GM12878 (cell line): Measurements from ENCODE around the gene CD93. TPM values are rescaled to one million over a fixed set of nuclear protein-coding genes. Genes with fewer than 3 reads are reported as not detected.

Experiments used
- ATAC-seq: fragments of 200-7000 bp; cut with Tn5 transposase; 3 replicates; pipeline ENCODE4 v1.9.1; 2020; ENCODE audit warnings: mild to moderate bottlenecking, moderate library complexity
- BruUV-seq: library from RNA; stranded (reverse); fragments of 400-500 nt; replicated peaks from 2 replicates; lab custom pipeline; 2021; lab: Mats Ljungman, UMichigan
- CTCF ChIA-PET: fragments of 300-600 bp; sonication (Branson Sonifier 250); formaldehyde crosslinking; extraction: SDS; loops from one replicate; lab custom pipeline; 2021; ENCODE audit warnings: inconsistent platforms; lab: Yijun Ruan, JAX
- POLR2A ChIA-PET: fragments of 350-600 bp; formaldehyde crosslinking; extraction: SDS; loops from one replicate; lab custom pipeline; 2021; ENCODE audit warnings: inconsistent platforms; lab: Charles Lee
- RAD21 ChIA-PET: fragments of 300-600 bp; sonication (Branson Sonifier 250); formaldehyde crosslinking; loops from one replicate; lab custom pipeline; 2023; ENCODE audit warnings: antibody characterized with exemption; ENCODE audit not compliant: unreplicated experiment; lab: Charles Lee
- SMC1A ChIA-PET: fragments of 300-600 bp; sonication (Branson Sonifier 250); formaldehyde crosslinking; loops from one replicate; lab custom pipeline; 2023; ENCODE audit not compliant: unreplicated experiment, uncharacterized antibody; lab: Charles Lee
- DNase-seq: peaks from one replicate; pipeline ENCODE4 v3.0.0-alpha.2; 2011; ENCODE audit warnings: low read depth, low spot score
- FAIRE-seq: peaks from 3 replicates; lab custom pipeline; 2011; peaks lifted over from hg19 to GRCh38; lab: Jason Lieb, UNC
- H2AFZ ChIP-seq: 2 replicates; pipeline ENCODE4 v1.6.0; 2011; ENCODE audit warnings: low read depth, low read length, control low read depth; ENCODE audit not compliant: control insufficient read depth
- H3K27ac ChIP-seq: 2 replicates; pipeline ENCODE4 v1.5.1; 2011; ENCODE audit warnings: control low read depth; ENCODE audit not compliant: control insufficient read depth, insufficient read depth
- H3K27me3 ChIP-seq, 2 experiments: replicated peaks in 1 of 2; 2 replicates each; pipeline versions ENCODE4 v1.6.0 to v1.6.1; 2011; ENCODE audit warnings: low read length in 1 of 2; ENCODE audit not compliant: control insufficient read depth in 2 of 2, insufficient read depth in 2 of 2
- H3K36me3 ChIP-seq, 2 experiments: 2 replicates each; pipeline ENCODE4 v1.5.1; 2011; ENCODE audit warnings: low read length in 1 of 2; ENCODE audit not compliant: control insufficient read depth in 2 of 2, insufficient read depth in 2 of 2
- H3K4me1 ChIP-seq: 2 replicates; pipeline ENCODE4 v1.6.1; 2011; ENCODE audit warnings: mild to moderate bottlenecking, low read length, moderate library complexity, mixed read lengths; ENCODE audit not compliant: control insufficient read depth, insufficient read depth
- H3K4me2 ChIP-seq: 2 replicates; pipeline ENCODE4 v1.6.0; 2011; ENCODE audit warnings: control low read depth; ENCODE audit not compliant: control insufficient read depth, insufficient read depth
- H3K4me3 ChIP-seq: fragments of 200-600 bp; sonication (generic); 2 replicates; pipeline ENCODE4 v1.5.1; 2016
- H3K79me2 ChIP-seq: 2 replicates; pipeline ENCODE4 v1.6.0; 2011; ENCODE audit warnings: low read length; ENCODE audit not compliant: control insufficient read depth, insufficient read depth
- H3K9ac ChIP-seq: 2 replicates; pipeline ENCODE4 v1.8.0; 2011; ENCODE audit warnings: low read length, control low read depth, mixed read lengths; ENCODE audit not compliant: control insufficient read depth, insufficient read depth
- H3K9me3 ChIP-seq: replicated peaks from 3 replicates; pipeline ENCODE4 v1.5.1; 2011; ENCODE audit warnings: mild to moderate bottlenecking, low read length; ENCODE audit not compliant: control insufficient read depth, insufficient read depth
- H4K20me1 ChIP-seq: 2 replicates; pipeline ENCODE4 v1.6.0; 2011; ENCODE audit not compliant: control insufficient read depth, insufficient read depth
- CHD1 ChIP-seq: IDR thresholded peaks from 2 replicates; pipeline ENCODE4 v1.6.1; 2012; ENCODE audit warnings: low read depth, low read length, improper control_type of control experiment
- CUX1 ChIP-seq: IDR thresholded peaks from 2 replicates; pipeline ENCODE4 v1.6.1; 2012; ENCODE audit warnings: improper control_type of control experiment, low read depth, low read length; ENCODE audit not compliant: insufficient replicate concordance
- E2F4 ChIP-seq: IDR thresholded peaks from 2 replicates; pipeline ENCODE4 v1.6.1; 2012; ENCODE audit warnings: low read depth, low read length, improper control_type of control experiment
- EED ChIP-seq: sonication (generic); IDR thresholded peaks from 2 replicates; pipeline ENCODE4 v1.6.1; 2016; ENCODE audit warnings: antibody characterized with exemption, low read depth
- EZH2 ChIP-seq: IDR thresholded peaks from 2 replicates; pipeline ENCODE4 v1.6.1; 2012; ENCODE audit warnings: low read depth, mild to moderate bottlenecking, control low read depth, inconsistent platforms, low read length, borderline replicate concordance; ENCODE audit not compliant: control insufficient read depth
- MEF2A ChIP-seq: IDR thresholded peaks from 2 replicates; pipeline ENCODE4 v1.6.1; 2011; ENCODE audit warnings: low read depth, mild to moderate bottlenecking, low read length, moderate library complexity; ENCODE audit not compliant: insufficient read depth
- NR2C2 ChIP-seq: IDR thresholded peaks from 2 replicates; pipeline ENCODE4 v1.6.1; 2011; ENCODE audit warnings: borderline replicate concordance, low read depth; ENCODE audit not compliant: control insufficient read depth, insufficient read length
- SREBF1 ChIP-seq: IDR thresholded peaks from 2 replicates; pipeline ENCODE4 v1.6.1; 2012; ENCODE audit warnings: mild to moderate bottlenecking, low read length
- WGBS: methylation state at CpG from one replicate; pipeline ENCODE4 v1.1.6; 2016; ENCODE audit warnings: low lambda C conversion rate; ENCODE audit not compliant: insufficient replicate concordance, insufficient coverage; ENCODE audit errors: missing lambda C conversion rate; 5-methylcytosine and 5-hydroxymethylcytosine counted together
- in situ Hi-C: fragments of 300-500 bp; cut with MboI; formaldehyde crosslinking; loops from 9 replicates; pipeline ENCODE4 v1.14.3; 2018; ENCODE audit warnings: mixed read lengths
- intact Hi-C: fragments of 100-400 bp; cut with micrococcal nuclease; formaldehyde crosslinking; loops from one replicate; pipeline ENCODE4 v1.14.2; 2022; ENCODE audit not compliant: unreplicated experiment
- polyA plus RNA-seq, 11 experiments: library from polyadenylated mRNA; depleted of rRNA in 4 of 11; unstranded in 6 of 11; stranded (reverse) in 5 of 11; fragments of >200 nt; fragmentation: Nextera tagmentation in 4 of 11; fragmentation: Illumina TruSeq in 1 of 11; extraction: Ambion mirVana in 4 of 11; extraction: Trizol in 1 of 11; gene quantifications; 1 replicate in 1 of 11; 2 replicates in 10 of 11; pipeline versions ENCODE4 v1.2.1 to v1.2.3, GENCODE V29; 2011 to 2016; ENCODE audit warnings: inconsistent platforms in 2 of 11, missing spikeins in 2 of 11, low read depth in 1 of 11
- total RNA-seq, 4 experiments: library from RNA; depleted of rRNA in 3 of 4; stranded (reverse); fragments of >200 nt in 3 of 4; fragmentation: Illumina TruSeq in 1 of 4; extraction: Trizol in 1 of 4; gene quantifications; 2 replicates each; pipeline versions ENCODE4 v1.2.1 to v1.2.3, GENCODE V29; 2013 to 2021
- TF ChIP-seq, protein P1 (sequence below): IDR thresholded peaks from 2 replicates; pipeline ENCODE4 v1.6.1; 2012; ENCODE audit warnings: low read depth, low read length, improper control_type of control experiment
- TF ChIP-seq, protein P2 (sequence below): fragments of 450-650 bp; formaldehyde crosslinking; IDR thresholded peaks from 2 replicates; pipeline ENCODE4 v1.5.0; 2022; ENCODE audit warnings: mild to moderate bottlenecking, missing genetic modification characterization

The CD93 gene
- total and polyA plus RNA-seq, 10 of the 15 experiments (the other 5 are each of a cell fraction or from before 2014, with no cell fraction given): 0.20 to 2.7 (median 0.92) TPM

GRCh38 chr20:23111944-23112342 is 25.8 kb upstream of the CD93 start (continued):
- TF ChIP-seq CUX1 (no peak), E2F4 (no peak), EZH2 (no peak)
- TF ChIP-seq, all 136 proteins: peak for 0

DNA sequence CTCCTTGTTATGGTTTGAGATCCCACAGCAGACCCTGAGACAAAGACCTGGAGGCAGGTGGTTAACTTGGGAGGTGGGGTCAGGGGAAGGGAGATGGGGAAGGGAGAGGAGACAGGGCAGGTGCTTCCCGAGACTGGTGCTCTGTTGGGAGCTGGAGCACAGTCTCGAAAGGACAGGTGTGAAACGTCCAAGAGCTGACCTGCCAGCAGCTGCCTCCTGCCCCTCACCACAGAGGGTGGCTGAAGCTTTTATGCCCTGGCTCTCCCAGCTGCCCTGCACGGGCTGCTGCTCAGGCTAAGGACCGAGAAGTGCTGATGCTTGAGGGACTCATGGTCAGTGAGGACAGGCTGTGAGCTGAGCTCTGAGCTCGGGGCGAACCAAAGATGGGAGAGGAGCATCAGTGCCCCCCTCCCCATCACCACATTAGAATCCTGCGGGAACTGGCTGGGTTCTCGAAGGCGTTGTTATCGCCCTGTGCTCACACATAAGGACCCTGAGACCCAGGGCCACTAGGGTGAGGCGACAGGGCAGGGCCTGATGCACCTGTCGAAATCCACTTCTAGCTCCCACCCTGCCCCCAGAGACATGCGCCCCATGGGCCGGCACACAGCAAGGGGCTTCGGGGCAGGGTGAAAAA is 25.3 kb upstream of the CD93 start:
- ATAC-seq: no peak
- Histone ChIP-seq H3K9me3 (no peaks in the 10 kb centered on the region), H3K27me3 (no peaks in the 10 kb centered on the region), H3K9ac (no peak overlapping the region), H2AFZ (no peak overlapping the region), H3K27ac (no peak overlapping the region), H3K4me3 (no peak overlapping the region), H3K4me1 (peaks cover 10% of the 10 kb centered on the region), H3K4me2 (no peak overlapping the region), H3K79me2 (no peaks in the 10 kb centered on the region), H4K20me1 (no peaks in the 10 kb centered on the region), H3K36me3 (no peaks in the 10 kb centered on the region)
- SMC1A ChIA-PET: interaction anchor here (0.8 to 7.5 kb wide), 8 partner anchors 11 to 89 kb away, joined by 3 to 52 read pairs (median 5); no protein-coding TSS in a partner anchor
- RAD21 ChIA-PET: interaction anchor here (1.0 kb wide), 1 partner anchor 19 kb away, joined by 3 read pairs; no protein-coding TSS in a partner anchor
- WGBS: 53% methylated on average over 13 of the region's 16 CpGs
- CTCF ChIA-PET: interaction anchor here (1.2 to 2.2 kb wide), 3 partner anchors 9 to 32 kb away, joined by 3 to 7 read pairs (median 6); no protein-coding TSS in a partner anchor
- POLR2A ChIA-PET: no interaction called here
- intact Hi-C loops: no loop called here
- BruUV-seq: no TSS peak
- no peak for FAIRE-seq
- no peak for DNase-seq
- in situ Hi-C loops: no loop called here
- TF ChIP-seq, protein P1, sequence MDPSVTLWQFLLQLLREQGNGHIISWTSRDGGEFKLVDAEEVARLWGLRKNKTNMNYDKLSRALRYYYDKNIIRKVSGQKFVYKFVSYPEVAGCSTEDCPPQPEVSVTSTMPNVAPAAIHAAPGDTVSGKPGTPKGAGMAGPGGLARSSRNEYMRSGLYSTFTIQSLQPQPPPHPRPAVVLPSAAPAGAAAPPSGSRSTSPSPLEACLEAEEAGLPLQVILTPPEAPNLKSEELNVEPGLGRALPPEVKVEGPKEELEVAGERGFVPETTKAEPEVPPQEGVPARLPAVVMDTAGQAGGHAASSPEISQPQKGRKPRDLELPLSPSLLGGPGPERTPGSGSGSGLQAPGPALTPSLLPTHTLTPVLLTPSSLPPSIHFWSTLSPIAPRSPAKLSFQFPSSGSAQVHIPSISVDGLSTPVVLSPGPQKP: no peak
- no peak for TF ChIP-seq EED
- no peak for TF ChIP-seq MEF2A
- no peak for TF ChIP-seq CHD1
- no peak for TF ChIP-seq SREBF1
- TF ChIP-seq, protein P2, sequence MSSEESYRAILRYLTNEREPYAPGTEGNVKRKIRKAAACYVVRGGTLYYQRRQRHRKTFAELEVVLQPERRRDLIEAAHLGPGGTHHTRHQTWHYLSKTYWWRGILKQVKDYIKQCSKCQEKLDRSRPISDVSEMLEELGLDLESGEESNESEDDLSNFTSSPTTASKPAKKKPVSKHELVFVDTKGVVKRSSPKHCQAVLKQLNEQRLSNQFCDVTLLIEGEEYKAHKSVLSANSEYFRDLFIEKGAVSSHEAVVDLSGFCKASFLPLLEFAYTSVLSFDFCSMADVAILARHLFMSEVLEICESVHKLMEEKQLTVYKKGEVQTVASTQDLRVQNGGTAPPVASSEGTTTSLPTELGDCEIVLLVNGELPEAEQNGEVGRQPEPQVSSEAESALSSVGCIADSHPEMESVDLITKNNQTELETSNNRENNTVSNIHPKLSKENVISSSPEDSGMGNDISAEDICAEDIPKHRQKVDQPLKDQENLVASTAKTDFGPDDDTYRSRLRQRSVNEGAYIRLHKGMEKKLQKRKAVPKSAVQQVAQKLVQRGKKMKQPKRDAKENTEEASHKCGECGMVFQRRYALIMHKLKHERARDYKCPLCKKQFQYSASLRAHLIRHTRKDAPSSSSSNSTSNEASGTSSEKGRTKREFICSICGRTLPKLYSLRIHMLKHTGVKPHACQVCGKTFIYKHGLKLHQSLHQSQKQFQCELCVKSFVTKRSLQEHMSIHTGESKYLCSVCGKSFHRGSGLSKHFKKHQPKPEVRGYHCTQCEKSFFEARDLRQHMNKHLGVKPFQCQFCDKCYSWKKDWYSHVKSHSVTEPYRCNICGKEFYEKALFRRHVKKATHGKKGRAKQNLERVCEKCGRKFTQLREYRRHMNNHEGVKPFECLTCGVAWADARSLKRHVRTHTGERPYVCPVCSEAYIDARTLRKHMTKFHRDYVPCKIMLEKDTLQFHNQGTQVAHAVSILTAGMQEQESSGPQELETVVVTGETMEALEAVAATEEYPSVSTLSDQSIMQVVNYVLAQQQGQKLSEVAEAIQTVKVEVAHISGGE (CRISPR knock-in tag): no peak
- no peak for TF ChIP-seq NR2C2
